Ecto neural progenitor cell (in vitro differentiated cells): ENCODE results near the gene RASA3.
"Not testable (repeated sequence)": the region's sequence is repeated elsewhere in the genome, so short reads cannot be mapped to it uniquely, and the experiment has no call there.

Experiments
- DNase-seq: peaks from one replicate; pipeline ENCODE4 v3.0.0-alpha.2; 2018; ENCODE audit warnings: low spot score

RASA3 gene

DNA sequence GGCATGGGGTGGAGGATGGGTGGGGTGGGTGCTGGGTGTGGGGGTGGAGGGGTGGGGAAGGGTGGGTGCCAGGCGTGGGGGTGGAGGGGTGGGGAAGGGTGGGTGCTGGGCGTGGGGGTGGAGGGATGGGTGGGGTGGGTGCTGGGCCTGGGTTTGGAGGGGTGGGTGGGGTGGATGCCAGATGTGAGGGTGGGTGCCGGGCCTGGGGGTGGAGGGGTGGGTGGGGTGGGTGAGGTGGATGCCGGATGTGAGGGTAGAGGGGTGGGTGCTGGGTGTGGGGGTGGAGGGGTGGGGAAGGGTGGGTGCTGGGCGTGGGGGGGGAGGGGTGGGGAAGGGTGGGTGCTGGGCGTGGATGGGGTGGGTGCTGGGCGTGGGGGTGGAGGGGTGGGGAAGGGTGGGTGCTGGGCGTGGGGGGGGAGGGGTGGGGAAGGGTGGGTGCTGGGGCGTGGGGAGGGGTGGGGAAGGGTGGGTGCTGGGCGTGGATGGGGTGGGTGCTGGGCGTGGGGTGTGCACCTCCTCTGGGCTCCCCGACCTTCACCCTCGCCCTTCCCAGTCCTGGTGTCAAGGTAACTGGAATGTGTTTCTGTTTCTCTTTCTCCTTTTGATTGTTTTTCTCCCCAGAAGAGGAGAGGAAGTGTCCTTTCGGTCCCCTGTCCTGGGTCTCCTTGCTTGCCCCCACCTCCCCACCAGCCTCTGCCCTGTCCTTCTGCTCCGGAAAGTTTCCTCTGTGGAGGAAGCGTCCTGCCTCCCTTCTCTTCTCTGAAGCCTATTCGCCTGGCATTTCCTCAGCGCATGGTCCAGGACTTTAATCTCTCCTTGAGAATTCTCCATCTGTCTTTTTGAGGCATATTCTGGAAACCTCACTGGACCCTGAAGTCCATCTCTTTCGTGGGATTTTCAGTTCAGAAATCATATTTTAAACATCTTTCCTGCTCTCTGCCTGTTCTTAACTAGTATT lies 23.8 kb upstream of the RASA3 start:
- peak; percentile 30 for DNase-seq

GRCh38 chr13:114155320-114155719 lies 22.9 kb upstream of the RASA3 start:
- DNase-seq = no peak

- peak; percentile 38 for DNase-seq
Observed at GRCh38 chr13:114154476-114154875, 22.1 kb upstream of the RASA3 start.

DNA sequence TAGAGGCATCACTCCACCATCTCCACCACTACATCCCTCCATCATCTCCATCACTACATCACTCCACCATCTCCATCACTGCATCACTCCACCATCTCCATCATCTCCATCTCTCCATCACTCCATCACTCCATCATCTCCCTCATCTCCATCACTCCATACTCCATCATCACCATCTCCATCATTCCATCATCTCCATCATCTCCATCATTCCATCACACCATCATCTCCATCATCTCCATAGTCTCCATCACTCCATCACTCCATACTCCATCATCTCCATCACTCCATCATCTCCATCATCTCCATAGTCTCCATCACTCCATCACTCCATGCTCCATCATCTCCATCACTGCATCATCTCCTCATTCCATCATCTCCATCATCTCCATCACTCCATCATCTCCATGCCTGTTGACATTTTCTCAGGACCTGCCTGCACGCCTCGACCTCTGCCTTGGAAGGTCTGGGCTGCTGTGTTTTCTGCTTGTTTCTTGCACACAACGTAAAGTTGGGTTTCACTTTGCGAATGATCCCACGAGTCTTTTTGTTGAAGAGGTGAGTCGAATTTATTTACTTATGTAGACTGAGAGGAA lies 21.2 kb upstream of the RASA3 start:
- no peak for DNase-seq

GRCh38 chr13:114152831-114153371 lies 20.5 kb upstream of the RASA3 start:
- DNase-seq = peak; percentile 62

DNA sequence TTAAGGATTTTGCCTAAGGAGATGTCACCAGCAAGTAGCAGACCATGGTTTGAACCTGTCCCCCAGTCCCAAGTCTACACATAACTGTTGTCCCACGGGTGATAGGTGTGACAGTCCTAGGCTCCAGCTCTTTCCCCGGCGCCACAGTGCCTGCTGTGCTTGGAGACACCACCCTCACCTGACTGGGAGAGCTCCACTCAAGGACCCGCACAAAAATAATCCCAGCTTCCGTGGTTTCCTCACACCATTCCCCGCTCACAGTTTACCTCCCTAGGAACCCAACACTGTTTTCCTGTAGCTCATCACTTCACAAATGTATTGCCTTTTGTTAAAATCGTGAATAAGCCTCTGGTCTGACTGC lies 19.8 kb upstream of the RASA3 start:
- DNase-seq = peak; percentile 38

DNA sequence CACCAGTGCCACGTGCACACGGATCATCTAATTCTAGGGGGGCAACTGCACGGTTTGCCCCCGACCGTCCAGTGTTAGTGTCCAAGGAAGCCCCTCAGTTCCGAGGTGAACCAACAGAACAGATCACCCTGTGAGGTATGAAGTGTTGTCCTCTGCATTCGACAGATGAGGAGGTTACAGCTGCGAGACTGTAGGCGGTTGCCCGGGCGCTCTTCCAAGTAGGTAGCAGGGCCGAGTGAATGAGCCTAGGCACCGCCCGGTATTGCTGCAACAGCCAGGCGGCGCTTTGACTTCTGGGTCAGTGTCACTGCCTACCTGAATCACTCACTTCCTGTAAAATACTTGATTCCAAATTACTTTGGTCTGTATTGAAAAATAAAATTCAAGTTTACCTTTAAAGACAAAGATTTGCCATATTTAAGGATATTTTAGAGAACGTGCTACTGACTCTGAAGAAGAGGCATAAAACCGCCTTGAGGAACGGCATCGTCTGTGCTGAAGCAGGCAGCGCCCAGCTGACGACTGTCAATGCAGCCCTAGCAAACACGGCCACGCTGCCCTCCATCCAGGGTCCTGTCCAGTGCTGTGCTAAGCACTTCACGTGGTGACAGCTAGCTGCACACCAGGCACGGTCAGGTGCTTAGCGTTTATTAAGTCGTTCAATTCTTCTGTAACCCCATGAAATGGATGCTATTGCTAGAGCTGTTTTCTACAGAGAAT lies 19.3 kb upstream of the RASA3 start:
- DNase-seq = peak; percentile 35

DNA sequence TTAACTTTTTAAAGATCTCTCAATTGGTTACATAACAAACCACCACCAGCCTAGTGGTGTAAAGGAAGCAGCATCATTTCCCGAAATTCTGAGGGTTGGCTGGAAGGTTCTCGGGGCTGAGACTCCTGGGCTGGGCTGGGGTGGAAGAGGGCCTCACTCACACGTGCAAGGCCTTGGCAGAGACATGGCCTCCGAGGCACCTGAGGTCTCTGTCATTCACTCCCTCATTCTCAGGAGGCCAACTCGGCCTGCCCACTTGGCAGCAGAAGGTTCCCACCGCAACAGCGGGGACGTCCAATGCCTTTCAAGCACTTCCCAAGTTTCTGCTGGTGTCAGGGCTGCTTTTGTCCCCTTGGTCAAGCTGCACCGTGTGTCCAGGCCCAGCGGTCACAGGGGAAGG lies 18.6 kb upstream of the RASA3 start:
- peak; percentile 32 for DNase-seq

- no peak for DNase-seq
Observed at GRCh38 chr13:114149774-114150740, 17.6 kb upstream of the RASA3 start.

- DNase-seq = not testable (repeated sequence)
Observed at GRCh38 chr13:114148886-114149285, 16.5 kb upstream of the RASA3 start.

GRCh38 chr13:114148521-114148855 lies 16.1 kb upstream of the RASA3 start:
- DNase-seq = no peak

GRCh38 chr13:114147803-114148520 lies 15.5 kb upstream of the RASA3 start:
- DNase-seq = peak; percentile 38

DNA sequence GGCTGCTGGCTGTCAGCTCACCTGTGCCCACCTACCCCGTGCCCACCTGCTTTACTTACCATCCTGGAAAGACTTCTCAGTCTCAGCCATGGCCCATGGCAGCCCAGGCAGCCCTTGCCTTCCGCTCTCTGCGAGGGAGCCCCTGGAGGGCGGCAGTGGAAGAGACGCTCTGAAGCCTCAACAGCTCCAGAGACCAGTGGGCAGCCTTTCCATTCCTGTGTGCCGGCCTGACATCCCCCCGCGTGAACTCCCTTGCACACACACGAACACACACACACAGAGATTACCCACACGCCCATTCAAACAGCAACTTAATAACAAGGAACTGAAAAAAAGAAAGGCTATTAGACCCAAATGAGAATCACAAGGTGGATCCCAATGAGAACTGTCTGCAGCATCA lies 14.2 kb upstream of the RASA3 start:
- DNase-seq = no peak

DNA sequence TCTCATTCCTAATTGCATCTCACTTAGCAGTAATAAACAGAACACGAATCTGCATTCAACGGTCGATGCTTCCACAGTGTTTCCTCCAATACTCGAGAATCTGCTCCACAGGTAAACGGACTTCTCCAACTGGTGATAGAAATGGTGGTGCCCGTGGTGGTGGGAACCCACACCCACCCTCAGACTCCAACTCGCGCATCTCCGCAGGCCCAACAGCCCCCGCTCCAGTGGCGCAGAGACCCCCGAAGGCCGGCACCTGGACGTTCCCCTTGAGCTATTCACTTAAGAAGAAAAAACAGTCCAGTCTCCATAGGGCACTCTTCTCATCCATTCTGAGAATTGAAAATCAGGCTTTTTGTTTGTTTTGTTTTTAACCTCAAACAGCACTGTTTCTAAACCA lies 13.8 kb upstream of the RASA3 start:
- DNase-seq = no peak

DNA sequence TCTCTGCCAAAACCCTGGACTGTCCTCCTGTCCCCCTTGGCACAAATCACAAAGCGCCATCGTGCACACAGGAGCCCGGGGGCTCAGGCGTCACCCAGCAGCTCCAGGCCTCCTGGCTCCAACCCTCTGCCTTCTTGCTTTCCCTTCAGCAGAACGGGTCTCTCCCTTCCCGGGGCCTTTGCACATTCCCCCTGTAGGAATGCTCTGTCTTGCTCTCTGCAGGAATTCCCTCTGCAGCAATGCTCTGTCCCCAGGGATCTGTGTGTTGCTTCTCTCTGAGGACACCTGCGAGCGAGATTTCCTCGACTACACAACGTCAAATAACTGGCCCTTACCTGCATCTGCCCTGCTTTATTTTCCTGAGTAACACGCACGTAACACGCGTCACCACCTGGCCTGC lies 13.3 kb upstream of the RASA3 start:
- no peak for DNase-seq

- no peak for DNase-seq
Observed at GRCh38 chr13:114145256-114145655, 12.8 kb upstream of the RASA3 start.

DNA sequence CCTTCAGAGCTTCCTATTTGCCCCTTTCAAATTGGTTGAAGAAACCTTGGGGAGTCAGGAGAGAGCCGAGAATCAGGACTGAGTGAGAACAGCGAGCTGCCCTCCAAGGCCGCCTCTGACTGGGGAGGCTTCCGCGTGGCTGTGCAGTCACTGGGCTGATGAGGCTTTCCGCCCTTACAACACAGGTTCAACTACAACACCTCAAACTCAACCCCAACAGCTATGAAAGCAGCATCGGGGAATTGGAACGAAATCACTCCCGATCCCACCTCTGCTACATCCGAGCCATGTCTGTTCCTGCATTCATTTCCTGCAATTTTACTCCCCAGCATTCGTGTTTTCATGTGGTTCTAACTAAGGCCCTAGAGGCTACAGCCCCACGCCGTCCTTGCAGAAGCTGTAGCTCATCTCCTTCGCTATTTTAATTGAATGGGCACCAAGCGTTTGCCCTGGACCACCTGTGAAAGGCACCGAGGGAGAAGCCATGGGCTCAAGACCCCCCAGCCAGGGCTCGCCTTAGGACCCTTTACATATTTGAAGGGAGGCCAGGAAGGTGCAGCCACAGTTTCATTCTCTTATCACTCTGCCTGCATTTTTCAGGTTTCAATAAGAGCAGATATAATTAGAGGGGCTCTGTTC lies 12.3 kb upstream of the RASA3 start:
- DNase-seq = no peak

GRCh38 chr13:114143806-114144605 lies 11.6 kb upstream of the RASA3 start:
- peak; percentile 71 for DNase-seq
